ENCODE measurements around the gene CAPSL. TPM values are rescaled to one million over a fixed set of nuclear protein-coding genes. Genes with fewer than 3 reads are reported as not detected.
"Not testable (repeated sequence)": the region's sequence is repeated elsewhere in the genome, so short reads cannot be mapped to it uniquely, and the experiment has no call there.

CAPSL gene
- total RNA-seq, 4 donors from 2014 or later, result not detected

GRCh38 chr5:35857606-35858205, 80.7 kb downstream of the CAPSL start:
- Histone ChIP-seq H3K4me3 (peak overlapping the region; percentile 8), H3K9me3 (no peaks in the 10 kb centered on the region), H3K27ac (no peak overlapping the region), H3K36me3 (no peaks in the 10 kb centered on the region), H3K27me3 (no peaks in the 10 kb centered on the region), H3K4me1 (peaks cover 8% of the 10 kb centered on the region)
- DNase-seq (ENCODE audit: low spot score in 2 of 2), result no peak
- TF ChIP-seq POLR2AphosphoS5 (IDR thresholded peaks at IDR 0.05), result no peak
- TF ChIP-seq POLR2A (IDR thresholded peaks at IDR 0.05), result no peak
- no peak for TF ChIP-seq EP300 (IDR thresholded peaks at IDR 0.05)
- TF ChIP-seq CTCF (IDR thresholded peaks at IDR 0.05), result no peak
- WGBS, result 40% methylated on average over 2 of the region's 2 CpGs

- Histone ChIP-seq H3K36me3 (no peaks in the 10 kb centered on the region), H3K27me3 (no peaks in the 10 kb centered on the region), H3K4me1 (peaks cover 11% of the 10 kb centered on the region), H3K4me3 (peak within 1 kb of the TSS; percentile 8), H3K27ac (peak within 1 kb of the TSS; percentile 31), H3K9me3 (no peaks in the 10 kb centered on the region)
- DNase-seq (ENCODE audit: low spot score in 2 of 2), result no peak
- WGBS, result 39% methylated on average over 1 of the region's 1 CpG
- TF ChIP-seq CTCF (IDR thresholded peaks at IDR 0.05) (no peak), POLR2AphosphoS5 (IDR thresholded peaks at IDR 0.05) (no peak), EP300 (IDR thresholded peaks at IDR 0.05) (no peak), POLR2A (IDR thresholded peaks at IDR 0.05) (no peak)
Observed at GRCh38 chr5:35856765-35857351, 81.6 kb downstream of the CAPSL start, which contains the start of gene IL7R. Gene IL7R (plus strand): TSS chr5:35856891. CDS start chr5:35856978, 87 bp downstream.

GRCh38 chr5:35856186-35856764, 82.1 kb downstream of the CAPSL start:
- H3K9me3 ChIP-seq; H3K4me3 ChIP-seq; H3K27me3 ChIP-seq; H3K36me3 ChIP-seq; DNase-seq (ENCODE audit: low spot score in 2 of 2): not testable (repeated sequence)
- WGBS, result 91% methylated on average over 5 of the region's 5 CpGs
- peak overlapping the region; percentile 31 for H3K27ac ChIP-seq
- H3K4me1 ChIP-seq, result peaks cover 13% of the 10 kb centered on the region

- peak overlapping the region; percentile 15 for H3K27ac ChIP-seq
- TF ChIP-seq CTCF (IDR thresholded peaks at IDR 0.05), result no peak
- TF ChIP-seq POLR2AphosphoS5 (IDR thresholded peaks at IDR 0.05), result no peak
- TF ChIP-seq POLR2A (IDR thresholded peaks at IDR 0.05), result no peak
- TF ChIP-seq EP300 (IDR thresholded peaks at IDR 0.05), result no peak
Observed at GRCh38 chr5:35855187-35855586, 83.2 kb downstream of the CAPSL start.

More at GRCh38 chr5:35855187-35855586, 83.2 kb downstream of the CAPSL start:
- DNase-seq (ENCODE audit: low spot score in 2 of 2), result no peak
- Histone ChIP-seq H3K4me1 (peaks cover 20% of the 10 kb centered on the region), H3K36me3 (no peaks in the 10 kb centered on the region), H3K4me3 (no peak overlapping the region), H3K9me3 (no peaks in the 10 kb centered on the region), H3K27me3 (no peaks in the 10 kb centered on the region)
- WGBS, result 63% methylated on average over 1 of the region's 1 CpG

Other genes starting within 250 kb of the CAPSL start
- gene IL7R, start 81.7 kb downstream of the CAPSL start, total RNA-seq, result 1 to 10 TPM in 3 of 4 donors, under 1 TPM in 1; 0.73 to 7.1 (median 4.2) TPM
- under 1 TPM in 2 of 4 donors, not detected in 2; 0.13 to 0.19 TPM for gene UGT3A1, start 52.8 kb upstream of the CAPSL start, total RNA-seq
- gene UGT3A2, start 128.3 kb upstream of the CAPSL start, total RNA-seq, result 10 to 100 TPM in 1 of 4 donors, 1 to 10 TPM in 2, not detected in 1; 5.7 to 17.8 (median 7.8) TPM
- gene LMBRD2, start 213.3 kb upstream of the CAPSL start, total RNA-seq, result 10 to 100 TPM in 3 of 4 donors, 1 to 10 TPM in 1; 9.5 to 17.1 (median 11.1) TPM
- 10 to 100 TPM; 10.7 to 20.8 (median 13.5) TPM for gene SKP2, start 213.5 kb upstream of the CAPSL start, total RNA-seq